Measurements from ENCODE around the gene RACGAP1. TPM values are rescaled to one million over a fixed set of nuclear protein-coding genes. Genes with fewer than 3 reads are reported as not detected.

The RACGAP1 gene, protein sequence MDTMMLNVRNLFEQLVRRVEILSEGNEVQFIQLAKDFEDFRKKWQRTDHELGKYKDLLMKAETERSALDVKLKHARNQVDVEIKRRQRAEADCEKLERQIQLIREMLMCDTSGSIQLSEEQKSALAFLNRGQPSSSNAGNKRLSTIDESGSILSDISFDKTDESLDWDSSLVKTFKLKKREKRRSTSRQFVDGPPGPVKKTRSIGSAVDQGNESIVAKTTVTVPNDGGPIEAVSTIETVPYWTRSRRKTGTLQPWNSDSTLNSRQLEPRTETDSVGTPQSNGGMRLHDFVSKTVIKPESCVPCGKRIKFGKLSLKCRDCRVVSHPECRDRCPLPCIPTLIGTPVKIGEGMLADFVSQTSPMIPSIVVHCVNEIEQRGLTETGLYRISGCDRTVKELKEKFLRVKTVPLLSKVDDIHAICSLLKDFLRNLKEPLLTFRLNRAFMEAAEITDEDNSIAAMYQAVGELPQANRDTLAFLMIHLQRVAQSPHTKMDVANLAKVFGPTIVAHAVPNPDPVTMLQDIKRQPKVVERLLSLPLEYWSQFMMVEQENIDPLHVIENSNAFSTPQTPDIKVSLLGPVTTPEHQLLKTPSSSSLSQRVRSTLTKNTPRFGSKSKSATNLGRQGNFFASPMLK
- polyA plus RNA-seq (2013, experiment 1 of 4), result 68.8 TPM
- polyA plus RNA-seq (2013, experiment 2 of 4), result 63.3 TPM
- polyA plus RNA-seq (2013, experiment 3 of 4), result 51.8 TPM
- polyA plus RNA-seq (2013, experiment 4 of 4), result 52.4 TPM

GRCh38 chr12:50025187-50026059 lies at the start of gene RACGAP1:
TSS of gene RACGAP1 (minus strand) at chr12:50025494. CDS start at chr12:50016715, 8,779 bp downstream.
- 7% methylated on average over 47 of the region's 47 CpGs for WGBS, 2 experiments
- H3K36me3 ChIP-seq (ENCODE audit: control insufficient read depth, insufficient read depth, low read length), result no peaks in the 10 kb centered on the region
- no peaks in the 10 kb centered on the region for H3K4me1 ChIP-seq (ENCODE audit: control insufficient read depth, insufficient read depth, low read length)
- no peaks in the 10 kb centered on the region for H3K9me3 ChIP-seq (ENCODE audit: control insufficient read depth, low read length)
- no peak within 1 kb of the TSS for H3K27ac ChIP-seq (ENCODE audit: insufficient read depth, low read depth, low read length, poor library complexity, severe bottlenecking)
- no peaks in the 10 kb centered on the region for H3K27me3 ChIP-seq (ENCODE audit: control insufficient read depth, insufficient read depth, low read length, poor library complexity, severe bottlenecking)
- H3K4me3 ChIP-seq (ENCODE audit: insufficient read depth, low read depth, low read length), result peak within 1 kb of the TSS; percentile 59

- no peaks in the 10 kb centered on the region for H3K36me3 ChIP-seq (ENCODE audit: control insufficient read depth, insufficient read depth, low read length)
- H3K4me1 ChIP-seq (ENCODE audit: control insufficient read depth, insufficient read depth, low read length), result peaks cover 10% of the 10 kb centered on the region
- no peak overlapping the region for H3K27ac ChIP-seq (ENCODE audit: insufficient read depth, low read depth, low read length, poor library complexity, severe bottlenecking)
- no peaks in the 10 kb centered on the region for H3K9me3 ChIP-seq (ENCODE audit: control insufficient read depth, low read length)
- H3K27me3 ChIP-seq (ENCODE audit: control insufficient read depth, insufficient read depth, low read length, poor library complexity, severe bottlenecking), result no peaks in the 10 kb centered on the region
- no peak overlapping the region for H3K4me3 ChIP-seq (ENCODE audit: insufficient read depth, low read depth, low read length)
- 84 to 88% methylated on average over 10 of the region's 10 CpGs for WGBS, 2 experiments
Measured at GRCh38 chr12:50073712-50074111, 48.4 kb upstream of the RACGAP1 start.

- Histone ChIP-seq H3K36me3 (ENCODE audit: control insufficient read depth, insufficient read depth, low read length) (no peaks in the 10 kb centered on the region), H3K4me1 (ENCODE audit: control insufficient read depth, insufficient read depth, low read length) (peaks cover 10% of the 10 kb centered on the region), H3K9me3 (ENCODE audit: control insufficient read depth, low read length) (no peaks in the 10 kb centered on the region), H3K4me3 (ENCODE audit: insufficient read depth, low read depth, low read length) (no peak overlapping the region), H3K27me3 (ENCODE audit: control insufficient read depth, insufficient read depth, low read length, poor library complexity, severe bottlenecking) (no peaks in the 10 kb centered on the region), H3K27ac (ENCODE audit: insufficient read depth, low read depth, low read length, poor library complexity, severe bottlenecking) (no peak overlapping the region)
- 82 to 86% methylated on average over 7 of the region's 7 CpGs for WGBS, 2 experiments
Measured at GRCh38 chr12:50073206-50073605, 47.9 kb upstream of the RACGAP1 start.

DNA sequence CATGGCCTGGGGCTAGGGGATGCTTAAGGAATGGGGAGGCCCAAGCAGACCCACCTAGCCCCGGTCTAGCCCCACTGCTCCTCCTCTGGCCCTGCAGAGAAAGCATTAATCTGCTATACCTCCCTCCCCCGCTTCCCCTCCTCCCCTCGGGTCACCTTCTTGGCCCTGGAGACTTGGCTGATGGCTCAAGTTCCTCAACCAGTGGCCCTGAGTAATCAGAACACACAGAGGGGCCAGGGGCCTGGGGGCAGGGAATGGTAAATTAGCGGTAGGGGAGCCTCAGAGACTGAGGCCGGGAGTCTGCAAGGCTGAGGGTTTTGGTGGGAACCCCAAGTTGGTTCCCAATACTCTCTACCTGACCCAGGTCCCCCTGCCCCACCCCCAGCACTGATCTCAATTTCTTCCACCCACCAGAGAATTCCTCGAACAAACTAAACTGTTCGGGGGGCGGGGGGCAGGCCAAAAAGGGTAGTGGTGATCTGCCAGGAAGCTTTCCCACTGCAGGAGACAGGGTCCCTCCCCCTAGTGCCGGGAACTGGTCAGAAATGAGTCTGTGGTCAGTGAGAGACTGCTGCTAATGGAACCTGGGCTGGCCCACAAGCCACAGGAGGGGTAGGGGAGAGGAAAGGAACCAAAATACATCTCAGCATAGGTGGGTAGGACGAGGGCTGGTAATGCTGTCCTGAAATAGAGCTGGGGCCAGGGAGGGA lies 47.1 kb upstream of the RACGAP1 start:
- 62% methylated on average over 10 of the region's 10 CpGs for WGBS, 2 experiments
- H3K27ac ChIP-seq (ENCODE audit: insufficient read depth, low read depth, low read length, poor library complexity, severe bottlenecking), result no peak overlapping the region
- H3K27me3 ChIP-seq (ENCODE audit: control insufficient read depth, insufficient read depth, low read length, poor library complexity, severe bottlenecking), result no peaks in the 10 kb centered on the region
- H3K4me1 ChIP-seq (ENCODE audit: control insufficient read depth, insufficient read depth, low read length), result peaks cover 10% of the 10 kb centered on the region
- no peak overlapping the region for H3K4me3 ChIP-seq (ENCODE audit: insufficient read depth, low read depth, low read length)
- no peaks in the 10 kb centered on the region for H3K9me3 ChIP-seq (ENCODE audit: control insufficient read depth, low read length)
- H3K36me3 ChIP-seq (ENCODE audit: control insufficient read depth, insufficient read depth, low read length), result no peaks in the 10 kb centered on the region

GRCh38 chr12:50070314-50071060 lies 45.2 kb upstream of the RACGAP1 start:
- Histone ChIP-seq H3K36me3 (ENCODE audit: control insufficient read depth, insufficient read depth, low read length) (no peaks in the 10 kb centered on the region), H3K27me3 (ENCODE audit: control insufficient read depth, insufficient read depth, low read length, poor library complexity, severe bottlenecking) (no peaks in the 10 kb centered on the region), H3K4me1 (ENCODE audit: control insufficient read depth, insufficient read depth, low read length) (peaks cover 17% of the 10 kb centered on the region), H3K27ac (ENCODE audit: insufficient read depth, low read depth, low read length, poor library complexity, severe bottlenecking) (no peak overlapping the region), H3K9me3 (ENCODE audit: control insufficient read depth, low read length) (no peaks in the 10 kb centered on the region), H3K4me3 (ENCODE audit: insufficient read depth, low read depth, low read length) (no peak overlapping the region)
- WGBS, 2 experiments, result 60 to 61% methylated on average over 9 of the region's 9 CpGs

- Histone ChIP-seq H3K4me1 (ENCODE audit: control insufficient read depth, insufficient read depth, low read length) (peaks cover 19% of the 10 kb centered on the region), H3K27me3 (ENCODE audit: control insufficient read depth, insufficient read depth, low read length, poor library complexity, severe bottlenecking) (no peaks in the 10 kb centered on the region), H3K27ac (ENCODE audit: insufficient read depth, low read depth, low read length, poor library complexity, severe bottlenecking) (no peak overlapping the region), H3K9me3 (ENCODE audit: control insufficient read depth, low read length) (no peaks in the 10 kb centered on the region), H3K36me3 (ENCODE audit: control insufficient read depth, insufficient read depth, low read length) (no peaks in the 10 kb centered on the region), H3K4me3 (ENCODE audit: insufficient read depth, low read depth, low read length) (no peak overlapping the region)
- 92 to 93% methylated on average over 3 of the region's 3 CpGs for WGBS, 2 experiments
Measured at GRCh38 chr12:50069539-50069938, 44.2 kb upstream of the RACGAP1 start.

DNA sequence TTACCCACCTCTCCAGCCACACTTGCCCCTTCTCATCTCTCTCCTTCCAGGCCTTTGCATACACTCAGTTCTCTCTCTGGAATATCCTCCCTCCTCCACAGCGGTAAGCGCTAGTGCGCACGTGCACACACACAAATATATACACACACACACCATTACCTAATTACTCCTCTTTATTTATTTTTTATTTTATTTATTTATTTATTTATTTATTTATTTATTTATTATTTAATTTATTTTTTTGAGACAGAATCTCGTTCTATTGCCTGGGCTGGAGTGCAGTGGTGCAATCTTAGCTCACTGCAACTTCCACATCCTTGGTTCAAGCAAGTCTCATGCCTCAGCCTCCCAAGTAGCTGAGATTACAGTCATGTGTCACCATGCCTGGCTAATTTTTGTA lies 43.8 kb upstream of the RACGAP1 start:
- Histone ChIP-seq H3K36me3 (ENCODE audit: control insufficient read depth, insufficient read depth, low read length) (no peaks in the 10 kb centered on the region), H3K27ac (ENCODE audit: insufficient read depth, low read depth, low read length, poor library complexity, severe bottlenecking) (no peak overlapping the region), H3K4me3 (ENCODE audit: insufficient read depth, low read depth, low read length) (no peak overlapping the region), H3K27me3 (ENCODE audit: control insufficient read depth, insufficient read depth, low read length, poor library complexity, severe bottlenecking) (no peaks in the 10 kb centered on the region), H3K4me1 (ENCODE audit: control insufficient read depth, insufficient read depth, low read length) (peaks cover 19% of the 10 kb centered on the region), H3K9me3 (ENCODE audit: control insufficient read depth, low read length) (no peaks in the 10 kb centered on the region)
- WGBS, 2 experiments, result 94 to 99% methylated on average over 5 of the region's 5 CpGs

GRCh38 chr12:50066402-50066801 lies 41.1 kb upstream of the RACGAP1 start:
- 53 to 56% methylated on average over 5 of the region's 5 CpGs for WGBS, 2 experiments

GRCh38 chr12:50065726-50066310 lies 40.5 kb upstream of the RACGAP1 start:
- Histone ChIP-seq H3K27ac (ENCODE audit: insufficient read depth, low read depth, low read length, poor library complexity, severe bottlenecking) (peak overlapping the region; percentile 83), H3K9me3 (ENCODE audit: control insufficient read depth, low read length) (no peaks in the 10 kb centered on the region)

More at GRCh38 chr12:50066402-50066801, 41.1 kb upstream of the RACGAP1 start:
- H3K4me3 ChIP-seq (ENCODE audit: insufficient read depth, low read depth, low read length), result no peak overlapping the region
- H3K36me3 ChIP-seq (ENCODE audit: control insufficient read depth, insufficient read depth, low read length), result no peaks in the 10 kb centered on the region
- H3K4me1 ChIP-seq (ENCODE audit: control insufficient read depth, insufficient read depth, low read length), result peaks cover 9% of the 10 kb centered on the region
- H3K9me3 ChIP-seq (ENCODE audit: control insufficient read depth, low read length), result no peaks in the 10 kb centered on the region
- H3K27ac ChIP-seq (ENCODE audit: insufficient read depth, low read depth, low read length, poor library complexity, severe bottlenecking), result peak overlapping the region; percentile 83
- no peaks in the 10 kb centered on the region for H3K27me3 ChIP-seq (ENCODE audit: control insufficient read depth, insufficient read depth, low read length, poor library complexity, severe bottlenecking)

More at GRCh38 chr12:50065726-50066310, 40.5 kb upstream of the RACGAP1 start:
- Histone ChIP-seq H3K27me3 (ENCODE audit: control insufficient read depth, insufficient read depth, low read length, poor library complexity, severe bottlenecking) (no peaks in the 10 kb centered on the region), H3K36me3 (ENCODE audit: control insufficient read depth, insufficient read depth, low read length) (no peaks in the 10 kb centered on the region), H3K4me3 (ENCODE audit: insufficient read depth, low read depth, low read length) (no peak overlapping the region), H3K4me1 (ENCODE audit: control insufficient read depth, insufficient read depth, low read length) (peaks cover 9% of the 10 kb centered on the region)
- WGBS, 2 experiments, result 89 to 100% methylated on average over 1 to 3 of the region's 3 CpGs
